Epithelial cell of esophagus (primary cell): Measurements from ENCODE around the gene ZRANB3.
A peak's percentile ranks its signal among the peaks of the same experiment; 100 is the strongest.
"Not testable (repeated sequence)": the region's sequence is repeated elsewhere in the genome, so short reads cannot be mapped to it uniquely, and the experiment has no call there.

Experiments used
- DNase-seq: peaks from one replicate; pipeline ENCODE4 v3.0.0; 2010; ENCODE audit warnings: low read depth
- H3K4me3 ChIP-seq: 2 replicates; pipeline ENCODE4 v1.5.1; 2011; ENCODE audit warnings: mild to moderate bottlenecking, low read length, control low read depth
- TF ChIP-seq, protein P1 (sequence below): IDR thresholded peaks from 2 replicates; pipeline ENCODE4 v1.5.1; 2011; ENCODE audit warnings: low read depth, mild to moderate bottlenecking, low read length, control low read depth, inconsistent platforms; ENCODE audit not compliant: insufficient read depth; ENCODE audit errors: missing control alignments

The ZRANB3 gene

DNA sequence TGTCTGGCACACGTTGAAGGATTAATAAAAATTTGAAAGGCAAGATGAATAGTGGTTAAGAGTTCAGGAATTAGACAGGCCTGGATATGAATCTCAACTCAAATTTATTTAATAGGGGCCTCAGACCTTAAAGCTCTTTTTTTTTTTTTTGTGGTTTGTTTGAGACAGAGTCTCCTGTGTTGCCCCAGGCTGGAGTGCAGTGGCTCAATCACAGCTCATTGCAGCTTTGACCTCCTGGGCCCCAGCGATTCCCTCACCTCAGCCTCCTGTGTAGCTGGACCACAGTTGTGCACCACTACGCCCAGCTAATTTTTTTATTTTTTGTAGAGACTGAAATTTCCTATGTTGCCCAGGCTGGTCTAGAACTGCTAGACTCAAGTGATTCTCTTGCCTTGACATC is 3.0 kb downstream of the ZRANB3 start:
- H3K4me3 ChIP-seq: no peak overlapping the region
- no peak for DNase-seq
- TF ChIP-seq, protein P1, sequence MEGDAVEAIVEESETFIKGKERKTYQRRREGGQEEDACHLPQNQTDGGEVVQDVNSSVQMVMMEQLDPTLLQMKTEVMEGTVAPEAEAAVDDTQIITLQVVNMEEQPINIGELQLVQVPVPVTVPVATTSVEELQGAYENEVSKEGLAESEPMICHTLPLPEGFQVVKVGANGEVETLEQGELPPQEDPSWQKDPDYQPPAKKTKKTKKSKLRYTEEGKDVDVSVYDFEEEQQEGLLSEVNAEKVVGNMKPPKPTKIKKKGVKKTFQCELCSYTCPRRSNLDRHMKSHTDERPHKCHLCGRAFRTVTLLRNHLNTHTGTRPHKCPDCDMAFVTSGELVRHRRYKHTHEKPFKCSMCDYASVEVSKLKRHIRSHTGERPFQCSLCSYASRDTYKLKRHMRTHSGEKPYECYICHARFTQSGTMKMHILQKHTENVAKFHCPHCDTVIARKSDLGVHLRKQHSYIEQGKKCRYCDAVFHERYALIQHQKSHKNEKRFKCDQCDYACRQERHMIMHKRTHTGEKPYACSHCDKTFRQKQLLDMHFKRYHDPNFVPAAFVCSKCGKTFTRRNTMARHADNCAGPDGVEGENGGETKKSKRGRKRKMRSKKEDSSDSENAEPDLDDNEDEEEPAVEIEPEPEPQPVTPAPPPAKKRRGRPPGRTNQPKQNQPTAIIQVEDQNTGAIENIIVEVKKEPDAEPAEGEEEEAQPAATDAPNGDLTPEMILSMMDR: no peak

DNA sequence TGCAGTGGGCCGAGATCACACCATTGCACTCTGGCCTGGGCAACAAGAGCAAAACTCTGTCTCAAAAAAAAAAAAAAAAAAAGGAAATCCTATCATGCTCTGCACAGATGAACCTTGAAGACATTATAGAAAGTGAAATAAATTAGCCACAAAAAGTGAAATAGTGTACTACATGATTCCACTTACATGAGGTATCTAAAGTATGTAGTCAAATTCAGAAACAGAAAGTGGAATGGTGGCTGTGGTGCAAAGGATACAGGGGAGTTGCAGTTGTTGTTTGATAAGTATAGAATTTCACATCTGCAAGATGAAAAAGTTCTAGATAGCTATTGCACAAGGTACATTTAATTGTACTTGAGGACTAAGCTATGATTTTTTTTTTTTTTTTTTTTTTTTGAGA is 5.2 kb downstream of the ZRANB3 start:
- no peak for DNase-seq
- H3K4me3 ChIP-seq: no peak overlapping the region
- TF ChIP-seq, protein P1: no peak

DNA sequence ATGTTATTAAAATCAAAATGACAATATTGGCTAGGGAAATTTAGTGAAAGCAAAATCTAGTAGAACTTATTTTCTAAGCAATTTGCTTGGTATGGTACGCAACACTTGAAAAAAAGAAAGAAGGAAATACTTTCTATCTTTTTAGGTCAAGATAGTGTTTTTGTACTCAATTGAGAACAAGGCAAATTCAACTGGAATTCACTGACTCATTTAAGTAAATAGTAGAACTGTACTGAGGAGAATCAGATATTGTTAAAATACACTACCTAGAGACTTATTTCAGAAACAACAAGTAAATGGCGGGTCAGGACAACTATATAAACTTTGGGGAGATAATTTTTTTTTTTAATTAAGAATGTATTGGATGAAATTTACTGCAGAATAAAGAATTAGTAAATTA is 18.9 kb downstream of the ZRANB3 start:
- H3K4me3 ChIP-seq: no peak overlapping the region
- TF ChIP-seq, protein P1: no peak
- DNase-seq: no peak

DNA sequence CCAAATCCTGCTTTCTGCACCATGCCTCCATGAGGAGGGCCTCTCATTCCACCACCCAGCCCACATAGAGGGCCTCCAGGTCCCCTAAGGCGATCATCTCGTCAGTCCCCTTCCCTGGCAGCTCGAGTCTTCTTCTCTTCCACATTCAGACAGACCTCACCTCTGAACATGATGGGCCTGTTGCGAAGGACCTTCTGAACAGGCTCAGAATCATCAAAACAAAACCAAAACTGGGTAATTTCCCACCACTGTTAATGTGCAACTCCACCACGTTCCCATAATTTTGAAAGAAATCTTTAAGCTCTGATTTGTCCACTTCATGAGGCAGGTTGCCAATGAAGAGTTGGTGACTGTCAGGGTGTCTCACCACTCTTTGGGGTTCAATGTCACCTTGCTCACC is 20.4 kb downstream of the ZRANB3 start:
- TF ChIP-seq, protein P1: no peak

DNA sequence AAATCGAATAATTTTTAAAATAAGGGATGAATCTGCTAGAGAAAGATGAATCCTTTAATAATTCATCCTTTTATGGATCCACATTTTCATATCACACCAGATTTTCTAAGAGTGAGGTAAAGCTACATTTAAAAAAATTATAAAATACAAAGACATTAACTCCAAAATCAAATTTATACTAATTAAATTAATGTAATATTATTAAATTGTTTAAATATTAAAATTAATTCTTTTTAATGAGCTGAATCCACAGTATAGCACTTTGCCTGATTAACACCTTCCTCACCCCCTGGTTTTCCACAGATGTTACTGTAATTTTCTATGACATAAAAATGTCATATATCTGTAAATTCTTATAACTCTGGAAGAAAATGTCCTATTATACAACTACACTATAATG is 26.2 kb downstream of the ZRANB3 start:
- no peak for DNase-seq
- no peak overlapping the region for H3K4me3 ChIP-seq
- TF ChIP-seq, protein P1: no peak

More for the DNA sequence above, 20.4 kb downstream of the ZRANB3 start:
- DNase-seq: no peak
- no peak overlapping the region for H3K4me3 ChIP-seq

DNA sequence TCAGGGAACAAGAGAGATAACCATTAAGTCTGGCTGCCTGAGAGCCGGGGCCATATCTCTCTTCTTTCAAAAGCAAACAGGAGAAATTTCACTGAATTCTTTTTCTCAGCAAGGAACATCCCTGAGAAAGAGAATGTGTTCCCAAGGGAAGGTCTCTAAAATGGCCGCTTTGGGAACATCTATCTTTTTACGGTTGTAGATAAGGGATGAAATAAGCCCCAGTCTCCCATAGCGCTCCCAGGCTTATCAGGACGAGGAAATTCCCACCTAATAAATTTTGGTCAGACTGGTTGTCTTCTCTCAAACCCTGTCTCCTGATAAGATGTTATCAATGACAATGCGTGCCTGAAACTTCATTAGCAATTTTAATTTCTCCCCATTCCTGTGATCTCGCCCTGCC is 32.4 kb downstream of the ZRANB3 start:
- not testable (repeated sequence) for DNase-seq, H3K4me3 ChIP-seq

DNA sequence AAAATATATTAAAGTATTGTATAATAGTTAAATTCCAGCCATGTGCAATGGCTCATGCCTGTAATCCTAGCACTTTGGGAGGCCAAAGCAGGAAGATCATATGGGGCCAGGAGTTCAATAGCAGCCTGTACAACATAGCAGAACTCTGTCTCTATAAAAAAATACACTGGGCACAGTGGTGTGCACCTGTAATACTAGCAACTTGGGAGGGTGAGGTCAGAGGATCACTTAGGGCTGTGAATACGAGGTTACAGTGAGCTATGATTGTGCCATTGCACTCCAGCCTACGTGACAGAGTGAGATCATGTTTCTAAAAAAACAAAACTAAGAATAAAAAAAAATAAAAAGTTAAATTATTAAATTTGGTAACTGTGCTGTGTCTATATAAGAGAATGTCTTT is 36.1 kb downstream of the ZRANB3 start:
- TF ChIP-seq, protein P1: no peak
- DNase-seq: no peak
- no peak overlapping the region for H3K4me3 ChIP-seq

DNA sequence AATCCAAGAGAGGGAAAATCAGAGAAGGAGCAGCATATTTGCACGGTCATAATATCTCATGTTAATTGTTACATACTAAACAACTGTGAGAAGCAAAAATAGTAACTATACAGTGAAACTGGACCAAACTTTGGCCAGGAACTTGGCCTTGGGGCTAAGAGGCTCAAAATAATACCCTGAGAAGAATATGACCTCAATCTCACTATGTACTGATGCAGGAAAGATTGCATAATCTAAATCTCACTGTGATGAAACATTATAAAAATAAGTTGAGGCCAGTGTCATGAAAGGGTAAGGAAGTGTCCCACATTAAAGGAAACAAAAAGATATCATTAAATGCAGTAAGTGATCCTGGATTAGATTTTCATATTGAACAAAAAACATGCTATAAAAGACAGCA is 36.5 kb downstream of the ZRANB3 start:
- peak; percentile 18 for DNase-seq
- TF ChIP-seq, protein P1: no peak
- H3K4me3 ChIP-seq: no peak overlapping the region
